HG03196 (cell line): ENCODE data around the gene GGACT.

Source experiments
- ATAC-seq: cut with Tn5 transposase; IDR thresholded peaks from one replicate; pipeline ENCODE4 v1.9.1; 2021; ENCODE audit not compliant: unreplicated experiment

Gene GGACT

DNA sequence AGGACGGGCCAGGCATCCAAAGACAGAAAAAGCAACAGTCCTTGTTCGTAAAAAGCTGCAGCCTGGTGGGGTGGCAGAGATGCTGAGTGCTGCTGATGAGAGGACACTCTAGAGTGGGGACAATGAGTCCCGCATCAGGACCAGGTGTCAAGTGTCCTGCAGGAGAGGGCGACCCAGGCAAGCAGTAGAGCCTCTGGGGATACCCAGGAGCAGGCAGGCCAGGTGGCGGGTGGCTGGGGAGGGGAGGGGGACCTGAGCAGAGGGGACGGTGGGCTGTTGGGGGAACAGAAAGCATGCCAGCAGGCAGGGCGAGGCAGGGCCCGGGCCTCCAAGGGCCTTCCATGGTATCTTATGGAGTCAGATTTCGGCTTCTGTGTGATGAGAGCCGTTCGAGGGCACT is 35.8 kb downstream of the GGACT start:
- no peak for ATAC-seq

DNA sequence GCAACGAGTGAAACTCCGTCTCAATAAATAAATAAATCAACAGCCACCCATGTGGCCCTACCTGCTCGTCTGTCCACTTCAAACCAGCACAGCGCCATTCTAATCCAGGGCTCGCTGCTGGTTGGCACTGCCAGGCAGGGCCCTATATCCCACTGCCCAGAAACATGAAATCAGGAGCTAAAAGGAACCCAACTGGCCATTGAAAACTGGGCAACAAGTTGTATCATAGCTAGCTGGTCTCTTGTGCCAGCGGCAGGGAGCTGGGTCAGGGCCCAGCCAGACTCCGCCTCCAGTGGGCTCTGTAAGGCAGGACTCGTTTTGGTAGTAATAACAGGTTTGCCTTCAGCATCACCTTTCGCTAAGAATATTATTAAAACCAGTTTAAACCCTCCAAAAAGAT is 39.3 kb downstream of the GGACT start:
- no peak for ATAC-seq

DNA sequence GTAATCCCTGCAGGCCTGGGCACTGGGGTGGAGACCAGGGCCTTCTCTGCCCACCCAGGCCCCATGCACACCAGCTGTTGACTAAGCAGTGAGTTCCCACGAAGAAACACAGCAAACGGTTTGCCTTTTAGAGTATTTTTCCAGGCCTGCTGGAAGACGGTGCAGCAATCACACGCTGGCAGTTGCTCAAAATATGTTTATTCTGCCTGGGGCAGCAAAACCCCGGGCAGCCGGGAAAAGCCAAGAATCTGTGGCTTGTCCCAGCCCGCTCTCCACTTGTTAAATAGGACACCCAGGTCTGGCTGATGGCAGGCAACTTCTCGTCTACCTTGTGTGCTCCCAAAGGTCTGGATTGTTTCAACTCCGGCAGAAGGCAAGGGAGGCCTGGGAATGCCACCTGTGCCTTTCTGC is 40.8 kb downstream of the GGACT start:
- ATAC-seq = no peak

GRCh38 chr13:100546713-100547405 is 41.7 kb downstream of the GGACT start:
- ATAC-seq = no peak

- ATAC-seq = no peak
Measured at GRCh38 chr13:100545684-100546061, 42.9 kb downstream of the GGACT start.

DNA sequence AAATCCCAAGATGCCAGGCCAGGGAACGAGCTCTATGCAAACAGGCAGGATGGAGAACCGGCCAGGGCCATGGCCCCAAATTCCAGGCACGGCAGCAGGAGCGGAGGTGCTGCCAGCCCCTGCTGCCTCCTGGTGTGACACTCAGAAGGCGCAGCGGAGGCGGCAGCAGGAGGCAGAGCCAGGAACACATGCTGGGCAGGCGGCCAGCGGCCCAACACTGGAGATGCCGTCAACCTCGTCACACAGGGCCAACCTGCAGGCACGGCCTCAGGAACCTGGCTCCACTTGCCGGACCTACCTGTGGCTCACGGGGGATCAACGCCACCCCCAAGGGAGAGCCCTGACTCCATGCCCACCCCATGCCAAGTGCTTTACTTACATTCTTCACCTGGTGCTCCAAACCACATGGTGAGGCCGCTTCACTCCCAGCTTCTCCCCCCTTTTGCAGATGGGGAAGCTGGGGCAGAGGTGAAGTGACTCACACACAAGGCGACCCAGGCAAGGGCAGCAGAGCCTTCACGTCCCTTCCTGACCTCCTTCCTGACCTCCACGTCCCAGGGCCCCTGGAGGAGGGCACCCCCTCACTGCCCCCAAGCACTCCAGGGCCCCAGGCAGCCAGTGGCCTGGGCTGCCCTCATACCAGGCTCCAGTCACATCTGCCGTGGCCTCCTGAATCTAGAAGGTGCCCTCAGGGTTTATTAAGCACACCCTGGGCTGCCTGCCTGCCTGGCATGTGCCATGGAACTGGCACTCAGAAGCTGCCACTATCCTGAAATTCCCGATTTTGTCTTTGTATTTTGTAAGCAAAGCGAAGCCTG is 43.5 kb downstream of the GGACT start:
- no peak for ATAC-seq

DNA sequence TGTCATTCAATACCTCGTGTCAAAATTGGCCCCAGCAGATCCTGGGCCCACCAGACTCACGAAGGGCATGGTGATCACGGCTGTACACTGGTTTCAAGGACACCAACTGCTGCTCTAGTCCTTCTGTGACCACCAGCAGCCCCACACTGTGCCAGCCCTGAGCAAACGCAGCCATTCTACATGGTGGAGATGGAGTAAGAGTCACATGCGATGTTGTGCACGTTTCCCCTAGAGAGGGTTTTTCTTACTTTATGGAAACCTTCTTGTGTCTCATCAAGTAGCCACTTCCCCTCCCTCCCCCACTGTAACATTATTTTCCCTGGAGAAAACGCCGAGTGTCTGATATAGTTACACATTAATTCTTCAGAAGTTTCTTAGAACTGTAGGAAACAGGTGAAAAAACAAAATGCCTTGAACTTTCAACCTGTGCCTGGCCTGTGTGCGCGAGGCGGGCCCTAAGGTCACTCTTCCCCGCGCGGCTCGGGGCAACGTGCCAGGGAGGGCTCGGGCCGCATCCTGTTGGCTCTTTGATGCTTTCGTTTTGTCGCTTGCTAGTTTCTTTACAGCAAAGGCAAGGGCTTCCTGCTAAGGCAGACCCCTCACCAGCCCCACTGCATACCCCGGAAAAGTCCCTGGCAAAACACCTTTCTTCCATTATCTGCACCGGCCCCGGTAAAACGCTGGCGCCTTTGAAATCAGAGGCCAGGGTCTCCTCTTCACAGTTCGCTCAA is 44.6 kb downstream of the GGACT start:
- no peak for ATAC-seq

DNA sequence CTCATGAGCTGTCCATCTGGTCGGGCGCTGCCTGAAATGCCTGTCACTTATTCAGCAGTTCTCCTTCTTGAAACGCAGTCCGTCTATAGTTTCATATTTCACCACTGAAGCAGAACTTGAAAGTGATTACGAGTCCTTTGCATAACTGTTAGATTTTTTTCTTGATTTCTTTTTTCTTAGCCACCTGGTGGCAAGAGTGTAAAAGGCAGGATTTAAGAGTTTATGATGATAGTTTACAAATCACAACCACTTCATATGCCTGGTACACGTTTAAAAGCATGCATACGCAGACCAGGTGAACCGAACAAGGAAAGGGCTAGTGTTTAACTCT is 45.8 kb downstream of the GGACT start:
- peak; percentile 72 for ATAC-seq

DNA sequence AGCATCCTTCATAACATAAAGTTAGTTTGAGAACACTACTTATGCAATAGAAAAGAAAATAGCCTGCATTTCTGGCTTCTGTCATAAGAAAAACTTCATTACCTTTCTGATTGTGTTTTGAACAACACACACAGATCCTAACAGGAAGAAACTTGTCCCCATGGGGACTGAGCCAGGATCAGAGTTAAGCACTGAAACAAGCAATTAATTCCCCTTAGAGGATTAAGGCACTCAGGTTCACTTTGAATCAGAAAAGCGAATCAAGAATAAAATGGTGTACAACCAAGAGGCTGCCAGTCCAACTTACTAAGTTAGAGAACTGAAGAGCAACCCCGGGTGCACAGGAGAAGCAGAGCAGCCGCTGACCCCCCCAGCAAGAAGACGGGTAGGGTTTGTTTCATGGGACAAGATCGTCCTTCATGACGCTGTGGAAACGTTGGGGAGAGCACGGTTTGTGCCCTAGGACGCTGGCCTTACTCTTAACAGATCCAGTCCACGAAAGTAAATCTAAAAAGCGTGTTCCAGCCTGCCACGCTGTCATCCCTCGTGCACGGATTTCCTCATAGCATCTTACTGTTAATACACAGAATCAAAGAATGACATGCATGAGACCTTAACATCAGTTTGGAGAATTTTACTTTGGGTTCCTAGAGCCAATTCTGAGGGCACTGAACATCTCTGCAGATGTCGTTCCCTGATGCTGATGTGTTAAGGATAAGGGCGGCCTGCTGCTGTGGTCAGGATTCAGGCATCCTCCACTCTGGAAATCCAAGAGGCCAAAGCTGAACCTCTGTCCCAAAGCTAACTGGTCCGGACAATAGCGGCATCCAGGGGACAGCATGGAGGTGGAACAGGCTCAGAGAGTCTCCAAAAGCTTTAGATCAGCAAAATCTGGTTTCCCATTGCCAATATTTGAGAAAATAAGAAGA is 46.4 kb downstream of the GGACT start:
- ATAC-seq = no peak

GRCh38 chr13:100540621-100541020 is 48.0 kb downstream of the GGACT start:
- no peak for ATAC-seq

DNA sequence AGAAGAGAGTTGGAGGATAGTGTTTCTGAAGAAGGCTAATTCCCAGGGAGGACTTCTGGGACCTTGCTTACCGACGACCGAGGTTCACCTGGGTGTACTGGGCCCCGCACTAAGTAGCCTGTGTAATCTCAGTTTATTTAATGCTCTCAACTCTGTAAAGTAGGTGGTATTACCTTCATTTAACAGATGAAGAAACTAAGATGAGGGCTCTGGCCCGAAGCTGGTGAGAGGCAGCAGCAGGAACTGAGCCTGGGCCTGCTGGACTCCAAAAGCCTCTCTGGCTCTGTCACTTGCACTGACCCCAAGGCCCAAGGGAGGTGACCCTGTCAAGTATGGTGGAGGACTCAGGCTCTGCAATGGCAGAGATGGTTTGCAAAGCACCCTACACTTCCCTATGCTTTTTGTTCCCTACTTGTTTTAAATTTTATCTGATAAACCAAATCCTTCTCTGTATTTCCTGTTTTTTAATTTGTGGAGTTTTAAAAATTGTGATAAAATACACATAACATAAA is 50.6 kb downstream of the GGACT start:
- ATAC-seq = no peak

- no peak for ATAC-seq
Measured at GRCh38 chr13:100537486-100537885, 51.1 kb downstream of the GGACT start.

DNA sequence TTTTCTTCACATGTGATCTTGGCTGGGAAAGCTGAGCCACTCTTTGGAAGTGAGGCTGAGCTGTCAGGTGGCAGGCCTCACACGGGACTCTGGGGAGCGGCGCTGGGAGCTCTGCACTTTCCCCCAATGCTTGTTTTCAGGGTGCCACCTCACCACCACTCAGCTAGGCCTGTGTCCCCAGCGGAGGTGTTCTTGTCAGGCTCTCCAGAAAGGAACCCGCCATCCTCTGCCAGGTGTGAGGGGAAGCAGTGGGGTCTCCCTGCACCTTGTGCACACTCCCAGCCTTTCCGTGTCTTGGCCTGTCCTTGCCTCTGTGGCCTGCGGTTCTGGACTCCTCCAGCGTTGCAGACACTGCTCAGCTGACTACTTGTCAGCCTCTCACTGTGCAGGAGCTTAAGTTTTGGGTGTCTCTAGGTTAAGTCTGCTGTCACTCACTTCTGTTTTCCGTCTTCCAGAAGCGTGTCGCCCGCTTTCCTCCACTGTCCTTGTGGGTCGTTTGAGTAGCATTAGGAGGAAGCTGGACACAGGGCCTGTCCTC is 51.9 kb downstream of the GGACT start:
- no peak for ATAC-seq

GRCh38 chr13:100535426-100536135 is 53.0 kb downstream of the GGACT start:
- ATAC-seq = no peak

DNA sequence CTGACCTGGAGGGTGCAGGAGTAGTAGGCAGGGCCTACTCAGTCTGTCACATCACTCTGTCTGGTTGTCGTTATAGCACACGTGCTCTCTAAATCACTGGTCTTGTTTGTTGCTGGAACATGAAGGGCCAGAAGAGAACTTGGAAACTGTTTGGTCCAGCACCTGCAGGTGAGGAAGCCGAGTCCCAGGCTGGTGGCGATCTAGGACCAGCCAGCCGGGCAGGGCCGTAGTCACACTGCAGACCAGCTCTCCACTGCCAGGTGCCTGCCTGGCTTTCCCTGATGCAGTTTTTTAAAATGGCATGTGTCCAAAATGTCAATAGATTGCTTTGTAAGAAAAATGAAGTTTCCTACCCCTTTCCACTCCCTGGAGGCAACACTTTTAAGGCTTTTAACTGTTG is 53.7 kb downstream of the GGACT start:
- no peak for ATAC-seq

DNA sequence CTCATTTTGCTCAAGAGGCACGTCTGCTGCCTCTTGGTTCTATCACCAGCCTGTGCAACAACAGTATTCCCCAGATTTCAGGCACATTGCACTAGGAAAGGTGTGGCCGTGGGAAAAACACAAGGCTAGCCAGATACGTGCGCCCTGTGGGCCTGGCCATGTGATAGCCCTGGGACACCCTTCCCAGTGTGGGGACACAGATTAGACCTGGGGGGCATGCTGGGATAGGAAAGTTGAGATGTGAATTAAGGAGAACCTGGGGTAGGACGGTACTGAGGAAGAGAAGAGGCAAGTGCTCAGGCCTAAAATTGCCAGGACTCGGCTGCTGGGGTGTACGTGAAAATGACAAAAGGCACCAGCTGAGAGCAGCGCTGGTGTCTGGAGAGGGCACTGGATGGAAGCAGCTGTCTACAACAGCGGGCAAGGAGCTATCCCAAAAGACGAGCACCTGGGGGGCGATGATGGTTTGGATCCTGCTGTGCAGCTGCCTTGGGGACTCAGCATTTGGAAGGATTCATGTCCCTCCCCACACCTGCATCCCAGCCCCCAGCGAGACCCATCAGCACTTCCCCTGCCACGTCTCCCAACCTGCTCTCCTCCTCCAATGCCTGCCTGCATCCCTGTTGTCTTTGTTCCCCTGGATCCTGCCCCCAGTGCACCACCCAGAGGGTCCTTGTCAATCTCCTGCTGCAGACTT is 54.3 kb downstream of the GGACT start:
- no peak for ATAC-seq

- no peak for ATAC-seq
Measured at GRCh38 chr13:100533588-100534041, 55.0 kb downstream of the GGACT start.

DNA sequence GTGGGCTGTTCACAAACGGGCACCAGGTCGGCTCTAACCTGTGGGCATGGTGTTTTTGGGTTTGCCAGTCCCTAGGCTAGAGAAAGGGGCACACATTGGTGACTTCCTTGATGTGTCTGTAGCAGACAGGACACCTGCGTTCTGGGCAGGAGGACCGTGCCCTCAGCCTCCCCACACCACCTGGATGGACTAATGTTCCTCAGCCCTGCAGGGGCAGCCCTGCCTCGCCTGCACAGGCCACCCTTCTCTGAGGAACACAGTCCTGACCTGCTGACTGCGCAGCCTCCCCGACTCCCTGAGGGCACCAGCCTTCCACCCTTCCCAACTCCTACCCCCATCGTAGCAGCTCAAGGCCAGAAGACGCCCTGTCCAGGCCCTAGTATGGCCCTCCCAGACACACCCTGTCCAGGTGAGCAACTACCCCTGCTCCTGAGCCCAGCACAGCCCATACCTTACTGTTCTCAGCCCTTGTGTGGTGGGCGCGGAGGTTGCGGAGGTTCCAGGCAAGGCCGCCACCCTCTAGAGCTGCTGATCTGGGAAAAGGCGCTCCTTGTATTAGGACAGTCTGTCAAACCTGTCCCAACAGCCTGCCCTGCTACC is 55.7 kb downstream of the GGACT start:
- no peak for ATAC-seq
